Glomerular endothelial cell (primary cell): Measurements from ENCODE around the gene SEC61A1. TPM values are rescaled to one million over a fixed set of nuclear protein-coding genes. Genes with fewer than 3 reads are reported as not detected.

Experiments
- DNase-seq: peaks from one replicate; pipeline ENCODE4 v3.0.0-alpha.2; 2011; ENCODE audit warnings: low read depth, low spot score; ENCODE audit errors: extremely low read depth
- total RNA-seq: library from RNA; depleted of rRNA; stranded (reverse); fragments of >200 nt; gene quantifications from 2 replicates; pipeline ENCODE4 v1.2.3, GENCODE V29; 2015

Gene SEC61A1
- total RNA-seq, 1 donor from 2014 or later = 289 TPM

DNA sequence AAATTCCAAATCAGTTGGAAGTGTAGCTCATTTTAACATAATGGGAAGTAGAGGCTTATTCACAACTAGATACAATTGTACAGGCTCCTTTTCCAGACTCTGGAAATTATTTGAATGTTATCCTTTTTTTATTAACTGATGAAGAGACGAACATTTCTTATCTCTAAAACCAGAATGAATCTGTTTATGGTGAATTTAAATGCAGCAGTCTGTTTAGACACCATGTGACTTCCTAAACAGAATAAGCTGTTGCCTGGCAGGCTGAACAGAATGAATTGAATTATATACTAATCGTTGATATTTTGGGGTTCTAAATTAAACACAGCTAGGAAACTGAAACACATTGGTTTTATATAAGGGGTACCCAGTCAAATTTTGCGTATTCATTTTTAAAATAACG is 4.0 kb downstream of the SEC61A1 start:
- no peak for DNase-seq

DNA sequence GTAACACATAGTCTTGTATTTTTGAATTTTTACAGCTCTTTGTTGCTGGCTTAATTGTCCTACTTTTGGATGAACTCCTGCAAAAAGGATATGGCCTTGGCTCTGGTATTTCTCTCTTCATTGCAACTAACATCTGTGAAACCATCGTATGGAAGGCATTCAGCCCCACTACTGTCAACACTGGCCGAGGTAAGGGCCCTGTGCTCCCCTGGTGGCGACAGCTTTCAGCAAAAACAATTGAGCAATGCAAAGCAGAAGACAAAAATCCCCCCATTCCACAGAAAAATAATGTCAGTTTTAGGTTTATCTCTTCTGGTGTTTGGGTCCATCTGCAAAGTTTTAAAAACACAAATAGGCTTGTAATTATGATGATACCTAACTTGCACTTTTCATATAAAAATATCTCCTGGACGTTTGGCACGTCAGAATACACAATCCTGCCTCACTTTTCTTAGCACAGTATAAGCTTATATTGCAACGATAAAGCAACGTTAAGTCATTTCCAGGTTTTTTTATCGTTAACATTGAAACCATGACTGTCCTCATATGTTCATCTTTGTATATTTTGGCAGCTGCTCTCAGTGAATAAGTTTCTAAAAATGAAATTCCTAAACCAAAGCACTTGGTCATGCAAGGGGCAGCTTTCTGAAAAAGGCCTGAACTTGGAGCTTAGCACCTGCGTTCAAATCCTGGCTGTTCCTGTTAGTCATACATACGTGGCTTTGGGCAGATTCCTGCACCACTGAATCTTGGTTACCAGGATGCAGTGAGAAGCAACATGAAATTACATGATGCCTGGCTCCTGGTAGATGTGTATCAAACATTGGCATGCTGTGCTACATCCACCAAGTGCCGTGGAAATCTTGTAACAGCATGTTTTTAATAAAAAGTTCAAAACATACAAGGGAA is 8.5 kb downstream of the SEC61A1 start:
- no peak for DNase-seq

DNA sequence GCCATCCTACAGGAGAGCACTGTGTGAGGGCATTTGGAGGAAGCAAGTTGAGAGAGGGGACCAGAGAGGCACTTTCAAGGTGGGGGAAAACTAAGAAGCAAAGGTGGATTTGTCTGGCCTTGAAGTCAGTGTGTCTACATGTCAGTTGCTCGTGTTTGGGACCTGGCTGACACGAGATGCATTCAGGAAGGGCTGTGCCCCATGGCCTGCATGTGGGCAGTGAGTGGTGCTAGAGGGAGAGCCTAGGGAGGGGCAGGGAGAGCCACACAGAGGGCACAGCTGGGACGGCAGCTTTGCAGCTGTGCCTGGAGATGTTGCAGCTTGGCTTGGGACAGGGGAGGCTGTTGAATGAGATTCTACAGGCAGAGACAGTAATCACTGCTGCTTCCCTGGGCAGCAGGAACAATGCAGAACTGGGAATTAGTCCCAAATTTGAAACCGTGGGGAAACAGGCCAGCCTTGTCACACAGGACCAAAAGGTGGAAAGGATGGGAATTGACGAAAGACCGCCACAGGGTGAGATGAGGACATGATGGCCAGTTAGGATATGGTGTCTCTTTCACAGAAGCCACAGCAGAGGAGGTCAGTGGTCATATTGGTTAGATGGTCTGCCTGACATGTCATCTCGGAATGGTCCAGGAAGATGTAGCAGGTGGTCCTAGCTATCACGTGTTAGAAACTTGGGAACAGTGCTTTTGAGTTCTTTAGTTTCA is 10.0 kb downstream of the SEC61A1 start:
- no peak for DNase-seq

DNA sequence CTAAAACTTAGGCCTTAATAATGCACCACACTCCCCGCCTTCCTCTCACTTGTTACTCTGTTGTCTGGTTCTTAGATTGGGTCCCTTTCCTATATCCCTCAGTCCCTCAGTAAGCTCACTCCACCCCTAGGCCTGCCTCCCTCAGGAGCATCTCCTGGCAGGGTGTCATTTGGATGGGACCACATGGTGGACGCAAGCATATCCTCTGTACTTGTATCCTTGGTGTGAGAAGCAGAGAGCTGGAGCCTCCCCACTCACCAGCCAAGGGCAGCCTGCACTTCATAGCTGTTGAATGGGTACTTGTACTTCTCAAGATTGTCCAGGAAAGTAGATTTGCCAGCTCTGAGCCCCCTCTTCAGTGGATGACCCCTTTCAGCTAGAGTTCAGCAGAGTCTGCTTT is 11.6 kb downstream of the SEC61A1 start:
- no peak for DNase-seq

DNA sequence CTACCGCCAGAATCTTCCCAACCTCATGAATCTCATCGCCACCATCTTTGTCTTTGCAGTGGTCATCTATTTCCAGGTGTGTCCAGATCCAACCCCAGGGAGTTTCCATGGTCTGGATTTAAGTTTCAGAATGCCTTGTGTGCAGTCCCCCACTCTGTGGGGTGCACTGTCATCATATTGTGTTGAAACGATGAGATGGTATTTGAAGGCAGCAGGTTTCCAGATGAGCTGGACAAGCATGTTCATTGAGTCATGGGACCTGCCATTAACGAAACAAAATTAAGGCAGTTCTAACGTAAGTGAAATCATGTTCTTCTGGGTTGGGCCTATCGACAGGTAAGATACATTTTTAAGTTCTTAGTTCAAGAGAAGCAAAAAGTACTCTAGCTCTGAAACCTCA is 12.7 kb downstream of the SEC61A1 start:
- DNase-seq = no peak

DNA sequence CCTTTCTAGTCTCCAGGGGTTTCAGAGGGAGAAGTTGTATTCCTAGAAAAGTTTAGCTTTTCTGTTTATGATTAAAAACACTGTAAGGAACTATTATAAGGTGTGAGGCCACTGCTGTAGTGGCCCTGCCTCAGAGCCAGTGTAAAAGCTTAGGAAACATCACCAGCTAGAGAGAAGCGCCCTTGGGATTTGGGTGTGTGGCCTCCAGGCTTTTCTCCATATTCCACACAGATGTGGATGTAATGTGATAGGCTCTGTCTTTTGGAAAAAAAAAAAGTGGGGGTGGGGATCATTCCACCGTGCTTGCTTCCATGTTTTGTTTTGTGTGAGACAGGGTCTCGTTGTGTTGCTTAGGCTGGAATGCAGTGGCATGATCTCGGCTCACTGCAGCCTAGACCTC is 13.9 kb downstream of the SEC61A1 start:
- DNase-seq = no peak

DNA sequence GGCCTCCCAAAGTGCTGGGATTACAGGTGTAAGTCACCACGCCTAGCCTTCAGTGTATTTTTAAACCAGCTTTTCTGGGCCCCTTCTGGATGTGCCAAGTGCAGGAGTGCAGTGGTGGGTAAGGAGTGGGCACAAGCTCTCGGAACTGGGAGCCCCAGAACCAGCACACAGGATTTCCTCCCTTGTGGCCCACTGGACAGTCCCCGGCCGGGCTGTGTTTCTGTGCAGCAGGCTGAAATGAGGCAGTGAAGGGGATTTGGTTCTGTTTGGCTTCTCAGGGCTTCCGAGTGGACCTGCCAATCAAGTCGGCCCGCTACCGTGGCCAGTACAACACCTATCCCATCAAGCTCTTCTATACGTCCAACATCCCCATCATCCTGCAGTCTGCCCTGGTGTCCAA is 14.4 kb downstream of the SEC61A1 start:
- no peak for DNase-seq

DNA sequence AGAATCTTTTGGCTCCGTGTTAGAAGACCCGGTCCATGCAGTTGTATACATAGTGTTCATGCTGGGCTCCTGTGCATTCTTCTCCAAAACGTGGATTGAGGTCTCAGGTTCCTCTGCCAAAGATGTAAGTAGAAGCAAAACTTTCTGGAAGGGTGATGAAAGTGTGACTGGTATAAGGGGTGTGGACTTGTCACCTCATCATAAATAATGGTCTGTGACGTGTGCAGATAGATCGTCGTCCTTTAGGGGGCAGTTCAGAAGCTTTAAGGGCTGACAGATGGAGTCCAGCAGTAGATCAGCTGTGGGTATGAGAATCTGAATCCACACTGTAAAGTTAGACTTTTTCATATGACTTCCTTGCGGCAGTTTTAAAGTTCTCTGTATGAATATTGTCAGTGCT is 15.3 kb downstream of the SEC61A1 start:
- no peak for DNase-seq

DNA sequence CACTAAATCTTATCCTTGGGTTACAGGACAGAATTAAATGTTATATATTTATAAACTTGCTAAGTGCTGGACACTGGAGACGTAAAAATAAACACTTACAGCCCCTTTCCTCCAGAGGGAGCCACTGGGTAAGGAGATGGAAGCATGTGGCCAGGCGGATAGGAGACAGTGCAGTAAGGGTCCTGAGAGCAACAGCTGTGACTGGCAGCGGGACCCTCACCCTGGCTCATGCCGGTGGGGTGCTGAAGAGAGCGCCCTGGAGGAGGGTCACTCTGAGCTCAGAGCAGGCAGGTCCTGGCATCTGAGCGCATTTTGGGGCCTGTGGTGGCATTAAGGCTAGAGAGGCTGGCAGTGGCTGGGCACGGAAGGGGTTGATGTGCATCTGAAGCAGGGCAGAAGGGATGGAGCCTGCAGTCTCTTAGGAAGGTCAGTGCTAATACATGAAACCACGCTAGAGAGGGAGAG is 16.0 kb downstream of the SEC61A1 start:
- DNase-seq = no peak

DNA sequence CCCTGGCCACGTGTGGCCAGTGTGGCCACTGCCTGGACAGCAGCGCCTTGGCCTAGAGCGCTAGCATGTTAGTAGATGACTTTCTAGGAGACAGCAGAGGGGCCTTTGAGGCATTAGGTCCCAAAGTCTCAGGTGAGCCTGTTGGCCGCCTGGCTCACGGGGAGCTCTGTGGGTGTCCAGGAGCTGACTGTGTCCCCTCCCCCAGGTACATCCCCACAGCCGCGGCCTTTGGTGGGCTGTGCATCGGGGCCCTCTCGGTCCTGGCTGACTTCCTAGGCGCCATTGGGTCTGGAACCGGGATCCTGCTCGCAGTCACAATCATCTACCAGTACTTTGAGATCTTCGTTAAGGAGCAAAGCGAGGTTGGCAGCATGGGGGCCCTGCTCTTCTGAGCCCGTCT is 17.0 kb downstream of the SEC61A1 start:
- no peak for DNase-seq

DNA sequence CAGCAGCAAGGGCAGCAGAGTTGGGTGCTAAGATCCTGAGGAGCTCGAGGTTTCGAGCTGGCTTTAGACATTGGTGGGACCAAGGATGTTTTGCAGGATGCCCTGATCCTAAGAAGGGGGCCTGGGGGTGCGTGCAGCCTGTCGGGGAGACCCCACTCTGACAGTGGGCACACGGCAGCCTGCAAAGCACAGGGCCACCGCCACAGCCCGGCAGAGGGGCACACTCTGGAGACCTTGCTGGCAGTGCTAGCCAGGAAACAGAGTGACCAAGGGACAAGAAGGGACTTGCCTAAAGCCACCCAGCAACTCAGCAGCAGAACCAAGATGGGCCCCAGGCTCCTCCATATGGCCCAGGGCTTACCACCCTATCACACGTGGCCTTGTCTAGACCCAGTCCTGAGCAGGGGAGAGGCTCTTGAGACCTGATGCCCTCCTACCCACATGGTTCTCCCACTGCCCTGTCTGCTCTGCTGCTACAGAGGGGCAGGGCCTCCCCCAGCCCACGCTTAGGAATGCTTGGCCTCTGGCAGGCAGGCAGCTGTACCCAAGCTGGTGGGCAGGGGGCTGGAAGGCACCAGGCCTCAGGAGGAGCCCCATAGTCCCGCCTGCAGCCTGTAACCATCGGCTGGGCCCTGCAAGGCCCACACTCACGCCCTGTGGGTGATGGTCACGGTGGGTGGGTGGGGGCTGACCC is 18.8 kb downstream of the SEC61A1 start:
- no peak for DNase-seq

DNA sequence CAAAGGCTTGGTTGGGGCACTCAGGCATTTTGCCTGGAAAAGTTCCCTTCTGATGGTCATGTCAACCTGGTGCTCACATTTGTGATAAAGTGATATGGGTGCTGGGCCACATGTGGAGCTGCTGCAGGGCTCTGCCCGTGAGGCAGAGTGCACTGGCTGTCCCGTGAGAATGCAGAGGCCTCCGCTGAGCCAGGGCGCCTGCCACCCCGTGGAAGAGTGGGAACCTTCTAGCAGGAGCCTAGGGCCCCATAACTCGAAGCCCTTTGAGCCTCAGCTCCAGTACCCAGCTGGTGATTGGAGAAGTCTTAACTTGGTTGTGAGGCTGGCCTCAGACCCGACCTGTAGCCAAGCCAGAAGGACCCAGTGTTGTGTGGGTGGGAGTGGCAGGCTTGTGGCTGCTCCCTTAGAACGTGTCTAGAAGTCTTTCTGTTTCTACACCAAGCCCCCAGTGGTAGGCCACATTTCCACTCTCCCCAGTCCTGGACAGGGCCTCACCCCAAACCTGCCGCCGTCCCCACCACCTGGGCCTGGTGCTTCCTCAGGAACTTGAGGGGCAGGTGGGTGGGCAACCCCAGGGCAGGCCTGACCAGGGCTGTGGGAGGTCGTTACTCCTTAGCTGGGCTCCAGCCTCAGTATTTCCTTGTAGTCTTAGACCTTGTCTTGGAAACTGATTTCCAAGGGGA is 19.7 kb downstream of the SEC61A1 start:
- no peak for DNase-seq

DNA sequence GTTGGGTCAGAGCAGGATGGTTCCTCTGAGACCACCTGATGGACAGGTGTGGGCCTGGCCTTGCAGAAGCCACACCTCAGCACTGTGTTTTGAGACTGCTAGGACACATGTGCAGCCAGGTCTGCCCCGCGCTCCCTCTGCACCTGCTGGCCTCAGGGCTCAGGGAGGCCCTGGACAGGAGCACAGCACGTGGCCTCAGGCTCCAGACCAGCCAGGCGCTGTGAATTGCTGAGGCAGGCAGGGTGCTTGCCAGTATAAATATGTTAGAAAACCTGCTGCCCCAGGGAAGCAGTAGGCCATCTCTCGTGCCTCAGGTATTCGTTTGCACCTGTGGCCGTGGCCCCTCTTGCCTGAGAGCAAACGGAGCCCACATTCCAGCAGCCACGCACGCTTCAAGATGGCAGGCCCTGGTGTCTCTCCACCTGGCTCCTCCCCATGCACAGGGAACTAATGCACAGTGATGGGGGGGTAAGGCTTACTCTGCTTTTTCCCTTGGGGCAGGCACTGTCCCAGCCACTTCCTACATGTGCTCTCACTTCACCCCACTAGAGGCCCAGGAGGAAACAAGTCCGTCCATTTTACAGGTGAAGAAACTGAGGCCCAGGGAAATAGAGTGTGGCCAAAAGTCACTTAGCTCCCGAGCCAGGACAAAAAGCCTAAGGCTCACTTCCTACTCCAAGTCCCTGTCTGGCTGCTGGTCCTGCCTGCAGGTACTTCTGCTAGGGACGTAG is 20.4 kb downstream of the SEC61A1 start:
- no peak for DNase-seq

DNA sequence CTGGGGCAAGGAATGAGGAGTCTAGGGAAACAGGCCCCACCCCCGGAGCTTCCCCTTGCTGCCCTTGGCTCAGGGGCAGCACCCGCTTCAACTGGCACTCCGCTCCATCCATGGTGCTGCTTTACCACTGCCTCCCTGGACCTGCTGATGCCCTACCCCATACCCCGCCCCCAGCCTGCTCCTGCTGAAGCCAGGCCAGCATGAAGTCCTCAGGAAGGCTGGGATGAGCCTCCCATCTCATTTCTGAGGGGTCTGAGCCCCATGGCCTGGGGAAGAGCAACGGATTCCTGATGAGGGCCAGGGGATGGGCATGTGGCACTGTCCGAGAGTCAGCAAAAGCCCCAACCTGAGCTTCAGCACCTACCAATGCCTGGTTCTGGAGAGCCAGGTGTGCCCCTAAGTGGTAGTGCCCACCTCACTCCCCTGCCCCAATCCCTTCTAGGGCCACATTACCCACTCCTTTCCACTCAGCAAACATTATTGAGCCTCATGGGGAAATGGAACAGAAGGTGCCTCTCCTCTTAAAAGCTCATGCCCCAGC is 21.0 kb downstream of the SEC61A1 start:
- no peak for DNase-seq

DNA sequence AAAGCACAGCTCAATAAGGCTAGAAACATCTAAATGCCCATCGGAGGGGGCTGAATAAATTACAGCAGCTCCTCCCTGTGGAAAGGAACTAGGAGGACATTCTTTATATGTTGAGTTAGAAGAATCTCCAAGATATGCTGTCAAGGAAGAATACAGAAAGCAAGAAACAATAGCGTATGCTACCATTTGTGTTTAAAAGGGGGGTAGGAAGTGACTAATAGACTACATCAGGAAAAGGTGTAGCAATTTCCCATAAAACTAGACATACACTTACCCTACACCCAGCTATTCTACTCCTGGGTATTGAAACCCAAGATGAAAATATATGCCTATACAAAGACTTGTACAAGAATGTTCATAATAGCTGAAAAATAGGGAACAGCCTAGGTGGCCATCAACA is 21.6 kb downstream of the SEC61A1 start:
- DNase-seq = peak; percentile 69

DNA sequence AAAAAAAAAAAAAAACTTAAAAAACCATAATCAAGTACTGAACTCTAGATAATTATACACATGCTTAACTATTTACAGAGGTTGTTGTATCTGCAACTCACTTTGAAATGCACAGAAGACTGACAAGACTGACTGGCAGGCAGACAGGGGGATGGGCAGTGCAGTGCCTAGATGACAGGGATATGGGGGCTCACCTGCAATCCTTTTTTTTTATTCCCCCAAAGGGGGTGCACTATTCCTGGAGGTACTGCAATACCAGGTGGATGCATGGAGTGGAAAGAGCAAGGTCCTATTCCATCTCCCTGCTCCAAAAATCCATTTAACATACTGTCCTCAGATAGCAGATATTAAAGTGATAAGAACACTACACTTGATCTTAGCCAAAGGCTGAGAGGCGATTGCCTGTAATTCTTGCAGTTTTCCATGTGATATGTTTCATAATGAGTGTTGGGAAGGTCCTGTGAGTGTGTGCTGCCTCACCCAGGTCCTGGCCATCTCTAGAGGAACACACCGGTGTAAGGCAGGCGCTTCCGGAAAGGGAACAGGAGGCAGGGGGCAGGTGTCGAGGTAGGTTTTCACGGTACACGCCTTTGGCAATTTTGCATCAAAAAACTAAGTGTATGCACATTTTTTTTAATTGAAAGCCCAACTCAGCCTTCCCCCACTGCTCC is 22.7 kb downstream of the SEC61A1 start:
- DNase-seq = no peak

DNA sequence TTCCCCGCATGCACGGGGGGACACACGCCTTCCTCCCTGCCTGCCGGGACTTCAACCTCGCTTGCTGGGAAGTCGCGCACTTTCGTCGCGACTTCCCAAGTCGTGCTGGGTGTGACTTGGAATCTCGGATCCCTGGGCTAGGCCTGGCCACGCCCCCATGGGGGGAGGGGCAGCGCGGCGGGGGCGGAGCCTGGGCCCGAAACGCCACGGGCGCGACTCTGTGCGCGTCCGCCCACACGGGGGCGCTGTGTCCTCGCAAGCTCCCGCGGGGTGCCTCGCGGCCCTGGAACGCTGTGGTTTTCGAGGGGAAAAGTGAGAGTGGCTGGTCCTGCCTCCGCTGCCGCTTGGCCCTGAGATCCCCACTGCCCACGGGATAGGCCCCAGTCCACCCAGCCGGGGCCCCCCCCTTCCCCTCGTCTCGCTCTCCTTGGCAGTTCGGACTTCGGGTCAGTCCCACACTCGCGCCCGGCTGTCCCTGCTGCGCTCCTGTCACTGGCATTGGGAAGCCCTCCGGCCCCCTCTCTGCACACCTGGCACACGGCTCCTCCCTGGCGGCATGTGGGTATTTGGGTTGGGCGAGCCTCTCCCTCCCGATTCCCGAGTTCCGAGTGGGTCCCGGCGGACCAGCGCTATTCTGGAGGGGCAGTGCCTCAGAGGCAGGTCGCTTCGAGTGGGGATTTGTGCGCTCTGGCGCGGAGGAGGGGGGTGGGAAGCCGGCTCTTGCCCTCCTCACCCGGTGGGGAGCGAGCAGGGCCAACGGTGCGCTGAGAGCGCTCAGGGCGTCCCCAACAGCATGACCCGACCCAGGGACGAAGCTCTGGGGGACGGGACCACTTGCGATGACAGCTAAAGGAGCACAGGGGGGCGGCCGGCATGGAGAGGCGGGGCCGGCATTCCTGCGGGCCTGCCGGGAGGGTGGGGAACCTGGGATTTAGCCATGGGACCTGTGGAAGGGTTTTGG is 23.6 kb downstream of the SEC61A1 start:
- DNase-seq = no peak

DNA sequence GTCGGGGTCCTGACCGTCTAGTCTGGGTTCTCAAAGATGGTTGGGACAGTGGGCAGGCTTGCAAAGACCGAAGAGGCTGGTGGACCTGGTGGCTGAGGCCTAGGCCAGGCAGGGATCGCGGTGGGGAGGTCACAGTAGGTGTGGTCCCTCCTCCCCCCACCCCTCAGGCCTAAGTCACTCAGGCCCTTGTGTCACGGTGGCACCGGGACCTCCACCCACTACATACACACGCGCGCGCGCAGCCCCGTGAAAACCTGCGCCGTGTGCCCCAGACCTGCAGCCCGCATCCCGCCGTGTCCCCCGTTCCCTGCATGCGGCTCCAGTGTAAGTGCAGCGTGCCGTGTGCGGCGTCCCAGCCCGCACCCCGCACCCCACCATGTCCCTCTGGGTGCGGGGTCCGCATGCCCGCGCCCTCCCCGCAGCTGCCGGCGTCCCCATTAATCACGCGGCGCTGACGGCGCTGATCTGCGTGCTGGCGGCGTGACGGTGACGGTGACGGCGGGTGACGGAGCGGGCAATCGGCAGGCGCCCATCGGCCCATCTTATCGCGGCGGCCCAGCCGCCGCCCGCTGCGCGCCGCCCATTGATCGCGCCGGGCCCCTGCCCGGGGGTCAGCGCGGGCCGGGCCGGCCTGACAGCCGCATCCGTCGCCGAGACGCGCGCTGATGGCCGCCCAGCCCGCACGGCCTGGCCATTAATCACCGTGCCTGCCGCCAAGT is 24.4 kb downstream of the SEC61A1 start:
- no peak for DNase-seq
